Measurements from ENCODE around the gene TOR2A. TPM values are rescaled to one million over a fixed set of nuclear protein-coding genes. Genes with fewer than 3 reads are reported as not detected.

The TOR2A gene
- total RNA-seq, 3 donors from 2014 or later: 19.7 to 30.2 (median 28.2) TPM

DNA sequence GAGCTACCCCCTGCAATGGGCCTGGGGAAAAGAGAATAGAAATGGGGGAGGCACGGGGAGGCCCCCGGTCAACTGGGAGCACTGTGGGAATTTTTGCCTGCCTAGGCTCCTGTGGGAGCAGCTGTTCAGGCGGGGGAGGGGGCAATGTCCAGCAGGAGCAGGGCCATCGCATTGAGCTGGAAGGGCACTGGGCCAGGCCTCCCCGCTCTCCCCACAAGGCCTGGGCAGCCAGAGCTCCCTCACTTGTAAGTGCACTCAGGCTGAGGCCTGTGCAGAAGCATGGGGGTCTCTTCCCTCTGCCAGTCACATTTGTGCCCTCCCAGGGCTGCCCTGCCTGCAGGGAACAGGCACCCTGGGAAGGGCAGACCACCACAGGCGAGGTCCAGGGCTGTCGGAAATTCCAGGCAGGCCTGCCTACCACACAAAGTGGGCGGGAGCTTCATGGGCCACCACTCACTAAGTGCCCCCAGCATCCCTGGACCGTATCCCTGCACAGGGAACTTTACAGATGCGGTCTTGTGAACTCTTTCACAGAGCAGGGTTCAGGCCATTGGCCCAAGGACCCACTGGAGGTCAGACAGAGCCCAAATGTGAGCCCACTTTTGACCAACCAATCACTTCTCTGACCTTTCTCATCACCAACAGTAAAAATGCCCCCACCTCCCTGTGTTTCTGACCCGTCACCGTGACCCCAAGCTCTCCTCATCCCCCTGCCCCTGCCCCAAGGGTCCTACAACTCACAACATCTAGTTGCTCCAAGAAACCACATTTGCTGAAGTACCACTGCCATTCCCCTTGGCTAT lies 29.3 kb downstream of the TOR2A start:
- H3K4me3 ChIP-seq: no peak overlapping the region
- TF ChIP-seq, protein P1, sequence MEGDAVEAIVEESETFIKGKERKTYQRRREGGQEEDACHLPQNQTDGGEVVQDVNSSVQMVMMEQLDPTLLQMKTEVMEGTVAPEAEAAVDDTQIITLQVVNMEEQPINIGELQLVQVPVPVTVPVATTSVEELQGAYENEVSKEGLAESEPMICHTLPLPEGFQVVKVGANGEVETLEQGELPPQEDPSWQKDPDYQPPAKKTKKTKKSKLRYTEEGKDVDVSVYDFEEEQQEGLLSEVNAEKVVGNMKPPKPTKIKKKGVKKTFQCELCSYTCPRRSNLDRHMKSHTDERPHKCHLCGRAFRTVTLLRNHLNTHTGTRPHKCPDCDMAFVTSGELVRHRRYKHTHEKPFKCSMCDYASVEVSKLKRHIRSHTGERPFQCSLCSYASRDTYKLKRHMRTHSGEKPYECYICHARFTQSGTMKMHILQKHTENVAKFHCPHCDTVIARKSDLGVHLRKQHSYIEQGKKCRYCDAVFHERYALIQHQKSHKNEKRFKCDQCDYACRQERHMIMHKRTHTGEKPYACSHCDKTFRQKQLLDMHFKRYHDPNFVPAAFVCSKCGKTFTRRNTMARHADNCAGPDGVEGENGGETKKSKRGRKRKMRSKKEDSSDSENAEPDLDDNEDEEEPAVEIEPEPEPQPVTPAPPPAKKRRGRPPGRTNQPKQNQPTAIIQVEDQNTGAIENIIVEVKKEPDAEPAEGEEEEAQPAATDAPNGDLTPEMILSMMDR (IDR thresholded peaks at IDR 0.05): no peak
- DNase-seq (no peak), ATAC-seq (no peak)
- H3K4me1 ChIP-seq (ENCODE audit: low read depth): no peaks in the 10 kb centered on the region
- H3K9me3 ChIP-seq: no peaks in the 10 kb centered on the region
- intact Hi-C loops (cut with DNase I, micrococcal nuclease): no loop called here
- H3K36me3 ChIP-seq (ENCODE audit: low read depth): no peaks in the 10 kb centered on the region

DNA sequence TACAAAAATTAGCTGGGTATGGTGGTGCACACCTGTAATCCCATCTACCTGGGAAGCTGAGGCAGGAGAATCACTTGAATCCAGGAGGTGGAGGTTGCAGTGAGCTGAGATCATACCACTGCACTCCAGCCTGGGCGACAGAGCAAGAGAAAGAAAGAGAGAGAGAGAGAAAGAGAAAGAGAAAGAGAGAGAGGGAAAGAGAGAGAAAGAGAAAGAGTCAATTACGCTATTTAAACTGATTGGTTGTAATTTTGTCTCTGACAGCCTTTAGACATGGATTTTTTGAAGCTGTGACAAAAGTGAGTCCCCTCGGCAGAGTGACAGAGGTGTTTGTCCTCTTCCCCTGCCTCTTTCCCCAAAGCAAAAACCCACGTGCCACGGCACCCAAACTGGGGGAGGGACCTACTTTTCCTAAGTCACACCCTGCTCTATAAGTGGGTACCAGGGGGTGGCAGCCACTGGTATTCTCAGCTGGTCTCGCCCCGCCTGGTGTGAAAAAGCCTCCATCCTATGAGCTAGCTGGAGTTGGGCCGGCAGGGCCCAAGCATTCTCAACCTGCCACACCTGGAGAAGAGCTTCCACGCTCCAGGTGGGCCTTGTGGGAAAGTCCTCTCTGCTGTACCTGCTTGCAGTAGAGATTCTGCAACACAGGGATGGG lies 31.7 kb downstream of the TOR2A start:
- H3K9me3 ChIP-seq: no peaks in the 10 kb centered on the region
- H3K36me3 ChIP-seq (ENCODE audit: low read depth): no peaks in the 10 kb centered on the region
- H3K4me3 ChIP-seq: no peak overlapping the region
- DNase-seq: no peak
- TF ChIP-seq, protein P1 (IDR thresholded peaks at IDR 0.05): no peak
- ATAC-seq: no peak
- peaks cover 6% of the 10 kb centered on the region for H3K4me1 ChIP-seq (ENCODE audit: low read depth)
- intact Hi-C loops (cut with DNase I, micrococcal nuclease): no loop called here

DNA sequence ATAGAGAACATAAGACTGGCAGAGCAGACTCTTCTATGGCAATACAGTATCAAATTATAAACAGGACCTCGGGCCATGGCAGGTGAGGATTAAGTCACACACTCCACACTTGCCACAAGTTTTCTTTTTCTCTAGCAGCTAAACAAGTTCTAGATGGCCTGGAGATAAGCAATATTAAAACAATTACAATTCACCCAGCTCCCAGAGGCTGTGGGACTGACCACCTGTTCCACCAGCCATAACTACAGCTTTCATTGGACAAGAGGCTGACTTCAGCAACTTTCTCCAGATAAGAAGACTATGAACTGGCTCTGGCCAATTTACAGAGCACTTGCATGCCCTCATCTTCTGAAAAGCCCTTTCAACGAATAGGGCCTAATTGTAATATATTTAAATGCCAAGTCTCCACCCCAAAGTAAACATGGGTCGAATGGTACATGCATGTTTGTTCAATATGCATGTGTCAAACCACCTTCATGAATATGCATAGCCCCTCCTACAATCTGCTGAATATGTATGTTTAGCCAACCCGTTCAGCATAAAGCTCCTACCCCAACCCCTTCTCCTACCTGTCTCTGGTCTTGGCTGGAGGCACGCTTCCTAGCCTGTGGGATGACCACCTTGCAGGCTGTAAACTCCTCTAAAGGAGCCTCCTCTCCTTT lies 34.4 kb downstream of the TOR2A start:
- intact Hi-C loops (cut with DNase I, micrococcal nuclease): no loop called here
- Histone ChIP-seq H3K9me3 (no peaks in the 10 kb centered on the region), H3K4me3 (no peak overlapping the region), H3K36me3 (ENCODE audit: low read depth) (no peaks in the 10 kb centered on the region), H3K4me1 (ENCODE audit: low read depth) (peaks cover 6% of the 10 kb centered on the region)
- ATAC-seq (no peak), DNase-seq (no peak)
- TF ChIP-seq, protein P1 (IDR thresholded peaks at IDR 0.05): no peak

DNA sequence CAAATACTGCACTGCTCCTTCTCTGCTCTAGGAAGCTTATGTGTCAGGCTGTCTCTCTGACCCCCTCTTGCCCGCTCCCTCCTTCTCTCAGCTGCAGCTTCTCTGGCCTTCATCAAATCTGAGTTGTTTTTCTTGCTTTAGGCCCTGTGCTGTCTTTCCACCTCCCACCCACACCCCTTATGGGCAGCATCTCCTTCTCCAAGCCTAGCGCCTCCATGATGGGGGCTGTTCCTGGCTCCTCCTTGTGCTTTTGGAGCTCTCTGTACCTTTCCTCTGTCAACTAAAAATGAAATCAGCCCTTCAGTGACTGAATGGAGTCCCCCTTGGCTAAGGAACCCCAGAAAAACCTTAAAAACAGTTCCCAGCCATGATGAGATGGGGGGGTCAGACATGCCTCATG lies 35.0 kb downstream of the TOR2A start:
- TF ChIP-seq, protein P1 (IDR thresholded peaks at IDR 0.05): no peak
- no peak overlapping the region for H3K4me3 ChIP-seq
- intact Hi-C loops (cut with DNase I, micrococcal nuclease): no loop called here
- peaks cover 6% of the 10 kb centered on the region for H3K4me1 ChIP-seq (ENCODE audit: low read depth)
- ATAC-seq (no peak), DNase-seq (no peak)
- H3K9me3 ChIP-seq: no peaks in the 10 kb centered on the region
- no peaks in the 10 kb centered on the region for H3K36me3 ChIP-seq (ENCODE audit: low read depth)

DNA sequence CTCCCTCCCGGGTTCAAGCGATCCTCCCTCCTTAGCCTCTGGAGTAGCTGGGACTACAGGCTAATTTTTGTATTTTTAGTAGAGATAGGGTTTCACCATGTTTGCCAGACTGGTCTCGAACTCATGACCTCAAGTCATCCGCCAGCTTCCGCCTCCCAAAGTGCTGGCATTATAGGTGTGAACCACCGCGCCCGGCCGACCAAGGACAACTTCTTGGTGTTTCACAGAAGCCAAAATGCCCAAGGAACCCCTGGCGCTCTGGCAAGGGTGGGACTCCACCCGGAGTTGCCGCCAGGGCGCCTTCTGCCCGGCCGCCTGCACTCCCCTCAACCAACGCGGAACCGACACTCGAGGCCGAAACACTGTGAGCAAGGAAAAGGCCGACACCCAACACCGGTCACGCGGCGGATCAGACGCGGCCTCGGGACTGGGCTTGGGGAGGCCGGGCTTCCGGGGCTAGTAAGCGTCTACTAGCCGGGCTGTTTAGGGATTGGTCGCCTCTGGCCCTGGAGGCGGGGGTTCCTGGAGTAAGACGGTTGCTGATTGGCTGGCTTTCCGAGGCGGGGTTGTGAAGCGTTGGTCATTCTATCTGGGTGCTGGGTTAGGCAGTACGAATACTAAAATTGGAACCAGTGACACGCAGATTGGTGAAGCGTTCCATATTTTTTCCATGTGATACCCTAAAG lies 36.0 kb downstream of the TOR2A start:
- H3K4me1 ChIP-seq (ENCODE audit: low read depth): peaks cover 6% of the 10 kb centered on the region
- peak; percentile 99 for ATAC-seq
- DNase-seq: peak; percentile 94 to 97 (median 95)
- TF ChIP-seq, protein P1 (IDR thresholded peaks at IDR 0.05): no peak
- no peaks in the 10 kb centered on the region for H3K9me3 ChIP-seq
- H3K4me3 ChIP-seq: no peak overlapping the region
- H3K36me3 ChIP-seq (ENCODE audit: low read depth): no peaks in the 10 kb centered on the region
- intact Hi-C loops (cut with DNase I, micrococcal nuclease): no loop called here
